Measurements from ENCODE around the gene ABHD10.
A peak's percentile ranks its signal among the peaks of the same experiment; 100 is the strongest.

ABHD10 gene

GRCh38 chr3:112004187-112004586 is 25.4 kb downstream of the ABHD10 start:
- Histone ChIP-seq H3K9me3 (ENCODE audit: control insufficient read depth, insufficient read depth, low read length) (no peaks in the 10 kb centered on the region), H3K9ac (ENCODE audit: low read depth, low read length) (no peak overlapping the region), H3K27me3 (ENCODE audit: control insufficient read depth, insufficient read depth, low read length) (peaks cover 16% of the 10 kb centered on the region), H3K4me1 (ENCODE audit: control insufficient read depth, insufficient read depth, low read length) (peaks cover 15% of the 10 kb centered on the region), H3K36me3 (ENCODE audit: control insufficient read depth, insufficient read depth, low read length) (no peaks in the 10 kb centered on the region), H3K4me3 (ENCODE audit: low read depth, low read length) (no peak overlapping the region)

DNA sequence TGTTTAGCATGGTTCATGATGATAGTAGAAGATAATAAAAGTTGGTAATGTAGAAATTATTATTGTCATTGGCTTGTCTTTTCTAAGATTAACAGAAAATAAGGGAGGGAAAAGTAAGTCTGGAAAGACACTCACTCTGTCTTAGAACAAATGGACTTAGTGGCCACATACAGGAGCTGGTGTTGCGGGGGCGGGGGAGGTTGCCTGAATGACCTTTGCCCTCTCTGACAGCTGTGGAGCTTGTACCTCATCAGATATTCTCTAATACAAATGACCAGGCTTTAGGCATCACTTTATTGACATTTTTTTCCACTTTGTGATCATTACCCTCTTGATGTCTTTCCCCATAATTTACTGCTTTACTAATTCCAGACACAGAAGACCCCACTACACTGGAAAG is 25.8 kb downstream of the ABHD10 start:
- Histone ChIP-seq H3K4me1 (ENCODE audit: control insufficient read depth, insufficient read depth, low read length) (peaks cover 15% of the 10 kb centered on the region), H3K36me3 (ENCODE audit: control insufficient read depth, insufficient read depth, low read length) (no peaks in the 10 kb centered on the region), H3K4me3 (ENCODE audit: low read depth, low read length) (no peak overlapping the region), H3K9me3 (ENCODE audit: control insufficient read depth, insufficient read depth, low read length) (no peaks in the 10 kb centered on the region), H3K9ac (ENCODE audit: low read depth, low read length) (no peak overlapping the region), H3K27me3 (ENCODE audit: control insufficient read depth, insufficient read depth, low read length) (peaks cover 11% of the 10 kb centered on the region)

- Histone ChIP-seq H3K36me3 (ENCODE audit: control insufficient read depth, insufficient read depth, low read length) (no peaks in the 10 kb centered on the region), H3K27me3 (ENCODE audit: control insufficient read depth, insufficient read depth, low read length) (peaks cover 6% of the 10 kb centered on the region)
Observed at GRCh38 chr3:112005091-112005672, 26.4 kb downstream of the ABHD10 start.

DNA sequence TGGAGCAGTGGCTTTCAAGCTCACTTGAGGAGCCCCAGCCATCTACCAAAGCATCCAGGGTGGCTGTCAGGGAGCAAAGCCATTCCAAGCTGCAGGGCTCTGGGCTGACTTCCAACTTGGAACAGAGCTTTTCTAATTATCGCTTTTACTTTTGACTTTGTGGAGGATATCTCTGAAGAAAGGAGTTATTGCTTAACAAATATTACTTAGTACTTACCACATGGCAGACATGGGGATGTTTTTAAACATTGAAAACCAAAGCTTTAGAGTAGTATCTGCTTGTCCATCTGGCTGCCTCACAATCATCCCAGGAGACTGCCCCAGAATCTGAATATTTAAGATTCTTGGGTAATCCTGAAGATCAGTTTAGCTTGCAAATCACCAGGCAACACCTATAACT is 28.8 kb downstream of the ABHD10 start:
- peaks cover 3% of the 10 kb centered on the region for H3K27me3 ChIP-seq (ENCODE audit: control insufficient read depth, insufficient read depth, low read length)
- H3K9ac ChIP-seq (ENCODE audit: low read depth, low read length): no peak overlapping the region
- no peaks in the 10 kb centered on the region for H3K36me3 ChIP-seq (ENCODE audit: control insufficient read depth, insufficient read depth, low read length)
- no peak overlapping the region for H3K4me3 ChIP-seq (ENCODE audit: low read depth, low read length)
- H3K4me1 ChIP-seq (ENCODE audit: control insufficient read depth, insufficient read depth, low read length): peaks cover 3% of the 10 kb centered on the region
- H3K9me3 ChIP-seq (ENCODE audit: control insufficient read depth, insufficient read depth, low read length): no peaks in the 10 kb centered on the region

More at GRCh38 chr3:112005091-112005672, 26.4 kb downstream of the ABHD10 start:
- peaks cover 15% of the 10 kb centered on the region for H3K4me1 ChIP-seq (ENCODE audit: control insufficient read depth, insufficient read depth, low read length)
- no peak overlapping the region for H3K9ac ChIP-seq (ENCODE audit: low read depth, low read length)
- no peaks in the 10 kb centered on the region for H3K9me3 ChIP-seq (ENCODE audit: control insufficient read depth, insufficient read depth, low read length)
- H3K4me3 ChIP-seq (ENCODE audit: low read depth, low read length): no peak overlapping the region

DNA sequence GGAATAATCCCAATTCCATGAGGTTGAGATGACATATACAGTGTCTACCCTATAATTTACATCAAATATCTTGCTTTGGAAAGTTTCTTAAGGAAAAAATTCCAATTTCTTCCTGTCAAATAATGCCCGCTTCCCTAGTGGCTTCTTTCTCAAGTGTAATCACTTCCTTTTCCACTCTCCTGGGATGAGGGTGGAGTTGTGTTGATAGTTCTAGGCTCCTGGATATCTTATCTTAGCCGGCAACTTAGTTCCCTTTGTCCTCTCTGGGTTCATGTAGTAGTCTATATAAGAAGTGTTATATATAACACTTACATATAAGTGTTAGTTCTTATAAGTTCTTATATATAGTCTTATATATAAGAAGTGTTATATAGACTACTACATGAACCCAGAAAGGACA is 30.8 kb downstream of the ABHD10 start:
- no peak overlapping the region for H3K4me3 ChIP-seq (ENCODE audit: low read depth, low read length)

GRCh38 chr3:112010636-112011035 is 31.8 kb downstream of the ABHD10 start:
- Histone ChIP-seq H3K4me1 (ENCODE audit: control insufficient read depth, insufficient read depth, low read length) (no peaks in the 10 kb centered on the region), H3K27me3 (ENCODE audit: control insufficient read depth, insufficient read depth, low read length) (no peaks in the 10 kb centered on the region), H3K36me3 (ENCODE audit: control insufficient read depth, insufficient read depth, low read length) (no peaks in the 10 kb centered on the region), H3K9me3 (ENCODE audit: control insufficient read depth, insufficient read depth, low read length) (no peaks in the 10 kb centered on the region), H3K9ac (ENCODE audit: low read depth, low read length) (no peak overlapping the region), H3K4me3 (ENCODE audit: low read depth, low read length) (no peak overlapping the region)

More for the DNA sequence above, 30.8 kb downstream of the ABHD10 start:
- Histone ChIP-seq H3K36me3 (ENCODE audit: control insufficient read depth, insufficient read depth, low read length) (no peaks in the 10 kb centered on the region), H3K27me3 (ENCODE audit: control insufficient read depth, insufficient read depth, low read length) (no peaks in the 10 kb centered on the region), H3K9ac (ENCODE audit: low read depth, low read length) (no peak overlapping the region), H3K4me1 (ENCODE audit: control insufficient read depth, insufficient read depth, low read length) (no peaks in the 10 kb centered on the region), H3K9me3 (ENCODE audit: control insufficient read depth, insufficient read depth, low read length) (no peaks in the 10 kb centered on the region)

DNA sequence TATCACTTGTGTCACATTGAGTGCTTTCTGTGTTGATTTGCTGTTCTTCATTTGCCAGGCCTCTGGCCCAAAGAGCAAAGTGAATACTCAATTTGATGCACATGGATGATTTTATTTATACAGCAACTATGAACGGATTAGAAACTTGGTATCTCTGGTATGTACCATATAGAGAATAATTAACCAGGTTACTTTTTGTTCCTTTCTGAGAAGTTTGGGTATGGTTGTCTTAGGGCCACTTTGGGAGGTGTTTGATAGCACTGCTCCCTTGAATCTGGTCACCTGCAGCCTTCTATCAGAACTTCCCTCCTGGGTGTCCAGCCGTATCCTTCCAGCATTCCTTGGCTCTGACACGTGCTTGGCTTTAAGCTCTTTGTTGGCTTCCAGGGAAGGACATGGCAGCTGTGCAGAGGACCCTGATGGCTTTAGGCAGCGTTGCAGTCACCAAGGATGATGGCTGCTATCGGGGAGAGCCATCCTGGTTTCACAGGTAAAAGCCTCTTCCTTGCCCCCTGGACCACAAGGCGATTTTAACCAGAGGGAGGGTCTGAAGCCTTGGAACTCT is 32.6 kb downstream of the ABHD10 start:
- no peaks in the 10 kb centered on the region for H3K9me3 ChIP-seq (ENCODE audit: control insufficient read depth, insufficient read depth, low read length)
- no peak overlapping the region for H3K4me3 ChIP-seq (ENCODE audit: low read depth, low read length)
- H3K27me3 ChIP-seq (ENCODE audit: control insufficient read depth, insufficient read depth, low read length): no peaks in the 10 kb centered on the region
- no peaks in the 10 kb centered on the region for H3K4me1 ChIP-seq (ENCODE audit: control insufficient read depth, insufficient read depth, low read length)
- no peaks in the 10 kb centered on the region for H3K36me3 ChIP-seq (ENCODE audit: control insufficient read depth, insufficient read depth, low read length)
- H3K9ac ChIP-seq (ENCODE audit: low read depth, low read length): no peak overlapping the region

DNA sequence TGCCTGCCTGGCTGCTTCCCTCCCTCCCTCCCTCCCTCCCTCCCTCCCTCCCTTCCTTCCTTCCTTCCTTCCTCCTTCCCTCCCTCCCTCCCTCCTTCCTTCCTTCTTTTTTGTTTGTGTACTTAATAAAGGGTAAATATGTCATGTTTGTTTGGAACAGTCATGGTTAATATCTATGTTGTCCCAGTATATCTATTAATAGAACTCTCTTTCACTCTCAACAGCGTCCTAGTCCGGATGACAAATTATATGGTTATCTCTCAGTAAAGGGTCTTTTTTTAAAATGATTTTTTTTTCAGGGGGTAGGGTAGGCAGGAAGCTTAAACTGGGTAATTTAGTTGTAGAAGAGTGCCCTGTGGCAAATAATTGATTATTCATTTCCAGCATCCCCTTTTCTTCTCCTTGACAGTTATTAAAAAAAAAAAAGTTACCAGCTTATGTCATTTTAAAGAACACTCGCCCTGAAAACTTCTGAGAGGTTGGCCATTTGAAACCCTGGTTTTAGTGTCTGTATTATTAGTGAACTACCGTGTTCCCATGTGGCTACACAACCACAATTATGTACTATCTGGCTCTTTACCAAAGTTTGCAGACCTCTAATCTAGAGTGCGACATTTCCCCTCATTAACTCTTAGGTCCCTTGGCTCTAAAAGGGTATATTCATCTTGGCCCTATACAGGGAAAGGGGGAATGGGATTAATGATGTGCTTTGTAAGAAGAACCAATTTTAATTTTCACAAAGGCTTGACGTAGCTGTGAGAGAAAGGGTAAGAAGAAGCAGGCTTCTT is 33.6 kb downstream of the ABHD10 start:
- H3K9ac ChIP-seq (ENCODE audit: low read depth, low read length): no peak overlapping the region
- no peaks in the 10 kb centered on the region for H3K36me3 ChIP-seq (ENCODE audit: control insufficient read depth, insufficient read depth, low read length)
- no peaks in the 10 kb centered on the region for H3K9me3 ChIP-seq (ENCODE audit: control insufficient read depth, insufficient read depth, low read length)
- no peaks in the 10 kb centered on the region for H3K4me1 ChIP-seq (ENCODE audit: control insufficient read depth, insufficient read depth, low read length)
- H3K4me3 ChIP-seq (ENCODE audit: low read depth, low read length): no peak overlapping the region
- H3K27me3 ChIP-seq (ENCODE audit: control insufficient read depth, insufficient read depth, low read length): no peaks in the 10 kb centered on the region

DNA sequence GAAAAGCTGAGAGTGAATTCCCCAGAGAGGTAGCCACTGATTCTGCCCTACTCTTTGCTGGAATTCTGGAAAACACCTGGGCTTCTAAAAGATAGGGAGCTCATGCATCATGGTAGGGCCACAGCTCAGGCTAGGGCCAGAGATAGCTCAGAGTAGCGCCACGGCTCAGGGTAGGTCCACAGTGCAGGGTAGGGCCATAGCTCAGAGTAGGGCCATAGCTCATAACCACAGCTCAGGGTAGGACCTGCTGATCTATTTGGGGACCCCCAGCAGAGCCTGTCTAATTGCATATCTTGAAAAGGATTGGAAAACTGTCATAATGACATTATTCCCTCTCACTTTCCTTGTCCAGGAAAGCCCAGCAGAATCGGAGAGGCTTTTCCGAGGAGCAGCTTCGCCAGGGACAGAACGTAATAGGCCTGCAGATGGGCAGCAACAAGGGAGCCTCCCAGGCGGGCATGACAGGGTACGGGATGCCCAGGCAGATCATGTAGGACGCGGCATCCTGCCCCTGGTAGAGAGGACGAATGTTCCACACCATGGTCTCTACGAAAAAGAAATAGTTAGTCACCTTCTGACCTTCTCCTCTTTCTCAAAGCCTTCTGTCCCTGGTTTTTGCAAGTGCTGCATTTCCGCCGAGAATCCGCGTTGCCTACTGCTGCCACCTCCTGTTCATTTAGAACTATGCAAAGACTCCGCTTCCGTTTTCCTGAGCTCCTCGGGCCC is 34.4 kb downstream of the ABHD10 start:
- Histone ChIP-seq H3K36me3 (ENCODE audit: control insufficient read depth, insufficient read depth, low read length) (no peaks in the 10 kb centered on the region), H3K9ac (ENCODE audit: low read depth, low read length) (peak overlapping the region; percentile 16), H3K27me3 (ENCODE audit: control insufficient read depth, insufficient read depth, low read length) (no peaks in the 10 kb centered on the region), H3K4me1 (ENCODE audit: control insufficient read depth, insufficient read depth, low read length) (no peaks in the 10 kb centered on the region), H3K4me3 (ENCODE audit: low read depth, low read length) (no peak overlapping the region), H3K9me3 (ENCODE audit: control insufficient read depth, insufficient read depth, low read length) (no peaks in the 10 kb centered on the region)

DNA sequence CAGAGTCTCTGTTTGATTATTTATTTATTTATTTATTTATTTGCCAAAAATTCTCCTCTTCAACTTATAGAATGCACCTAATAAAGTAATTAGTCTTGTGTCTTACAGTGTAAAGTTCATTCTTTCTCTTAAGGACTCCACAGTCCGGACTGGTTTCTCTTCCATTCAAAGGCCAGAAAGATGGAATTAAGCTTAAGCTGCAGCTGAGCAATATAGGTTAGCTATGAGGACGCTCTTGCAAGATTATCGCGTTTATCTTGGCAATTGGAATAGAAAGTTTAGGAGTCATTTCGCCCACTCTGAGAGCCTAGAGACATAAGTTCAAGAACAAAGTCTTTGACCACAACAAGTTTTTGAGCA is 34.9 kb downstream of the ABHD10 start:
- H3K9me3 ChIP-seq (ENCODE audit: control insufficient read depth, insufficient read depth, low read length): no peaks in the 10 kb centered on the region
- no peak overlapping the region for H3K4me3 ChIP-seq (ENCODE audit: low read depth, low read length)
- H3K4me1 ChIP-seq (ENCODE audit: control insufficient read depth, insufficient read depth, low read length): no peaks in the 10 kb centered on the region
- H3K27me3 ChIP-seq (ENCODE audit: control insufficient read depth, insufficient read depth, low read length): no peaks in the 10 kb centered on the region
- no peak overlapping the region for H3K9ac ChIP-seq (ENCODE audit: low read depth, low read length)
- H3K36me3 ChIP-seq (ENCODE audit: control insufficient read depth, insufficient read depth, low read length): no peaks in the 10 kb centered on the region

DNA sequence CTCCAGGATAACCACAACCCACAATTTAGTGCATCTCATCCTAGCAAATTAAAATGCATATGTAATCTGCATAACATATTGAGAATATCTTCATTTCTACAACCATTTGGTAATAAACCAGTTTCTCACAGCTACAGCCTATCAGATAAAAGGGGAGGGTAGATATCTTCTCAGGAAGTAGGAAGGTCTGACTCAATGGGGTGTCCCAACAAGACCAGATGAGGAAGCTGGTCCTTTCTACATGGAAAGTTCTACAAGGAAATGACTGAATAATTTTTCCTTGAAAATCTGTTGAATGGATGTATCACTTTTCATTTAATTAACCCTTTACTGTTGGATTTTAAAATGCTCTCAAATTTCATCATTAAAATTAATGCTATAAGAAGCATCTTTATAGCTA is 38.3 kb downstream of the ABHD10 start:
- Histone ChIP-seq H3K4me1 (ENCODE audit: control insufficient read depth, insufficient read depth, low read length) (no peaks in the 10 kb centered on the region), H3K36me3 (ENCODE audit: control insufficient read depth, insufficient read depth, low read length) (no peaks in the 10 kb centered on the region), H3K27me3 (ENCODE audit: control insufficient read depth, insufficient read depth, low read length) (no peaks in the 10 kb centered on the region), H3K9me3 (ENCODE audit: control insufficient read depth, insufficient read depth, low read length) (no peaks in the 10 kb centered on the region), H3K4me3 (ENCODE audit: low read depth, low read length) (no peak overlapping the region), H3K9ac (ENCODE audit: low read depth, low read length) (no peak overlapping the region)

Measured in iPS-15b (cell line).